ENCODE measurements around the gene MPEG1. TPM values are rescaled to one million over a fixed set of nuclear protein-coding genes. Genes with fewer than 3 reads are reported as not detected.

The MPEG1 gene
- polyA plus RNA-seq, 2 of the 4 experiments (the other 2 are of a cell fraction) = not detected

DNA sequence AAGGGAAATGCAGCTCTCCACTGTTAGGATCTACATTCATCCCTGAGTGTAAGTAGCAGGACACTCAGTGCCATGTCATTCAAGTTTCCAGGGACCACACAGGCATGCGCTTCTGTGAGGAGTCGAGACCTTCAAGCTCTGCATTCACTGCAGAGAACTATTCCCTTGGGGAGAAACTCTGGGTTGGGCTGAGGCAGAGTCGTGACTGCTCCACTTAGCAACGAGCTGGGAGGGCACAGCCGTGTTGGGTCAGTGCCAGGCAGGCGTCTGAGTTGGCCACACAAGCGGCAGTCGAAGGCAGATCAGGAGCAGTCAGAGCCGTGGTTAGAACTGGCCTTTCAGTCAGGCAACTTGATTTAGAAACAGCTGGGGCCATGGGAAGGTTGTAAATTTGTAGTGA lies 14.7 kb downstream of the MPEG1 start:
- POLR2A ChIA-PET = no interaction called here
- DNase-seq (ENCODE audit: low read depth in 1 of 2, low spot score in 1 of 2) = no peak
- Histone ChIP-seq H3K4me1 (no peaks in the 10 kb centered on the region), H3K27ac (no peak overlapping the region), H3K4me3 (no peak overlapping the region), H3K4me2 (no peak overlapping the region), H3K9me3 (no peaks in the 10 kb centered on the region)
- ATAC-seq = no peak
- 55% methylated on average over 9 of the region's 9 CpGs for WGBS (ENCODE audit: missing lambda C conversion rate)
- TF ChIP-seq PHF8 (IDR thresholded peaks at IDR 0.05; ENCODE audit: borderline replicate concordance, low read depth) (no peak), RARB (CRISPR knock-in tag; IDR thresholded peaks at IDR 0.05) (no peak), RNF2 (IDR thresholded peaks at IDR 0.05; ENCODE audit: borderline replicate concordance, low read depth) (no peak), ESRRA (IDR thresholded peaks at IDR 0.05; ENCODE audit: borderline replicate concordance, low read length) (no peak), MYC (IDR thresholded peaks at IDR 0.05; ENCODE audit: borderline replicate concordance, low read length) (no peak), RAD21 (conservative IDR thresholded peaks at IDR 0.05 in 1 of 2, IDR thresholded peaks at IDR 0.05 in 1 of 2) (no peak), RCOR1 (IDR thresholded peaks at IDR 0.05; ENCODE audit: low read depth, low read length) (no peak), CHD4 (IDR thresholded peaks at IDR 0.05; ENCODE audit: borderline replicate concordance) (no peak), CHD2 (IDR thresholded peaks at IDR 0.05; ENCODE audit: low read length, partially characterized antibody) (no peak), MAZ (IDR thresholded peaks at IDR 0.05; ENCODE audit: borderline replicate concordance, low read depth, low read length) (no peak), ZSCAN20 (CRISPR knock-in tag; IDR thresholded peaks at IDR 0.05) (no peak)
- TF ChIP-seq, protein P1, sequence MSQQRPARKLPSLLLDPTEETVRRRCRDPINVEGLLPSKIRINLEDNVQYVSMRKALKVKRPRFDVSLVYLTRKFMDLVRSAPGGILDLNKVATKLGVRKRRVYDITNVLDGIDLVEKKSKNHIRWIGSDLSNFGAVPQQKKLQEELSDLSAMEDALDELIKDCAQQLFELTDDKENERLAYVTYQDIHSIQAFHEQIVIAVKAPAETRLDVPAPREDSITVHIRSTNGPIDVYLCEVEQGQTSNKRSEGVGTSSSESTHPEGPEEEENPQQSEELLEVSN (IDR thresholded peaks at IDR 0.05; ENCODE audit: borderline replicate concordance, low read depth) = no peak
- TF ChIP-seq, protein P2, sequence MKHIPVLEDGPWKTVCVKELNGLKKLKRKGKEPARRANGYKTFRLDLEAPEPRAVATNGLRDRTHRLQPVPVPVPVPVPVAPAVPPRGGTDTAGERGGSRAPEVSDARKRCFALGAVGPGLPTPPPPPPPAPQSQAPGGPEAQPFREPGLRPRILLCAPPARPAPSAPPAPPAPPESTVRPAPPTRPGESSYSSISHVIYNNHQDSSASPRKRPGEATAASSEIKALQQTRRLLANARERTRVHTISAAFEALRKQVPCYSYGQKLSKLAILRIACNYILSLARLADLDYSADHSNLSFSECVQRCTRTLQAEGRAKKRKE (CRISPR knock-in tag; IDR thresholded peaks at IDR 0.05; ENCODE audit: low read depth) = no peak
- TF ChIP-seq, protein P3, sequence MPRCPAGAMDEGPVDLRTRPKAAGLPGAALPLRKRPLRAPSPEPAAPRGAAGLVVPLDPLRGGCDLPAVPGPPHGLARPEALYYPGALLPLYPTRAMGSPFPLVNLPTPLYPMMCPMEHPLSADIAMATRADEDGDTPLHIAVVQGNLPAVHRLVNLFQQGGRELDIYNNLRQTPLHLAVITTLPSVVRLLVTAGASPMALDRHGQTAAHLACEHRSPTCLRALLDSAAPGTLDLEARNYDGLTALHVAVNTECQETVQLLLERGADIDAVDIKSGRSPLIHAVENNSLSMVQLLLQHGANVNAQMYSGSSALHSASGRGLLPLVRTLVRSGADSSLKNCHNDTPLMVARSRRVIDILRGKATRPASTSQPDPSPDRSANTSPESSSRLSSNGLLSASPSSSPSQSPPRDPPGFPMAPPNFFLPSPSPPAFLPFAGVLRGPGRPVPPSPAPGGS (IDR thresholded peaks at IDR 0.05) = no peak
- CTCF ChIA-PET = interaction anchor here (1.3 to 2.3 kb wide), 4 partner anchors 11 to 40 kb away, joined by 3 to 11 read pairs (median 4); partner anchors contain the start of gene DTX4
- no peak for FAIRE-seq

DNA sequence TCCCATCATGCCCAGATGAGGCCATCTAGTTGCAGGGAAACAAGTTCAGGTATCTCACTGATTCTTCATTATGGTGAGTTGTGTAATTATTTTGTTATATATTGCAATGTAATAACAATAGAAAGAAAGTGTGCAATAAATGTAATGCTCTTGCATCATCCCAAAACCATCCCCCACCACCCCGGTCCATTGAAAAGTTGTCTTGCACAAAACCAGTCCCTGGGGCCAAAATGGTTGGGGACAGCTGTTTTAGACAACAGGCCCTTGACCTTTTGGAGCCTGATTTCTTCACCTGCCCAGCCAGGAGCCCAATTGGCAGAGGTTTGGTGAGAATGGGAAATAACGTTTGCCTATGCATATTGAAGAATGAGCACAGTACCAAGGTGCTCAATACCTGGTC lies 15.9 kb downstream of the MPEG1 start:
- no peak overlapping the region for H3K27ac ChIP-seq
- 73% methylated on average over 2 of the region's 2 CpGs for WGBS (ENCODE audit: missing lambda C conversion rate)
- H3K9me3 ChIP-seq = no peaks in the 10 kb centered on the region
- ATAC-seq (no peak), DNase-seq (ENCODE audit: low read depth in 1 of 2, low spot score in 1 of 2) (no peak), FAIRE-seq (no peak)
- TF ChIP-seq JUNB (IDR thresholded peaks at IDR 0.05) (no peak), EHMT2 (IDR thresholded peaks at IDR 0.05; ENCODE audit: low read depth) (no peak)
- TF ChIP-seq, protein P4, sequence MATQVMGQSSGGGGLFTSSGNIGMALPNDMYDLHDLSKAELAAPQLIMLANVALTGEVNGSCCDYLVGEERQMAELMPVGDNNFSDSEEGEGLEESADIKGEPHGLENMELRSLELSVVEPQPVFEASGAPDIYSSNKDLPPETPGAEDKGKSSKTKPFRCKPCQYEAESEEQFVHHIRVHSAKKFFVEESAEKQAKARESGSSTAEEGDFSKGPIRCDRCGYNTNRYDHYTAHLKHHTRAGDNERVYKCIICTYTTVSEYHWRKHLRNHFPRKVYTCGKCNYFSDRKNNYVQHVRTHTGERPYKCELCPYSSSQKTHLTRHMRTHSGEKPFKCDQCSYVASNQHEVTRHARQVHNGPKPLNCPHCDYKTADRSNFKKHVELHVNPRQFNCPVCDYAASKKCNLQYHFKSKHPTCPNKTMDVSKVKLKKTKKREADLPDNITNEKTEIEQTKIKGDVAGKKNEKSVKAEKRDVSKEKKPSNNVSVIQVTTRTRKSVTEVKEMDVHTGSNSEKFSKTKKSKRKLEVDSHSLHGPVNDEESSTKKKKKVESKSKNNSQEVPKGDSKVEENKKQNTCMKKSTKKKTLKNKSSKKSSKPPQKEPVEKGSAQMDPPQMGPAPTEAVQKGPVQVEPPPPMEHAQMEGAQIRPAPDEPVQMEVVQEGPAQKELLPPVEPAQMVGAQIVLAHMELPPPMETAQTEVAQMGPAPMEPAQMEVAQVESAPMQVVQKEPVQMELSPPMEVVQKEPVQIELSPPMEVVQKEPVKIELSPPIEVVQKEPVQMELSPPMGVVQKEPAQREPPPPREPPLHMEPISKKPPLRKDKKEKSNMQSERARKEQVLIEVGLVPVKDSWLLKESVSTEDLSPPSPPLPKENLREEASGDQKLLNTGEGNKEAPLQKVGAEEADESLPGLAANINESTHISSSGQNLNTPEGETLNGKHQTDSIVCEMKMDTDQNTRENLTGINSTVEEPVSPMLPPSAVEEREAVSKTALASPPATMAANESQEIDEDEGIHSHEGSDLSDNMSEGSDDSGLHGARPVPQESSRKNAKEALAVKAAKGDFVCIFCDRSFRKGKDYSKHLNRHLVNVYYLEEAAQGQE (IDR thresholded peaks at IDR 0.05) = no peak
- H3K4me2 ChIP-seq = no peak overlapping the region
- no peaks in the 10 kb centered on the region for H3K4me1 ChIP-seq
- H3K4me3 ChIP-seq = no peak overlapping the region
- ChIA-PET CTCF (interaction anchor here (2.0 kb wide), 1 partner anchor 25 kb away, joined by 14 read pairs; the partner anchor contains the start of gene DTX4), POLR2A (no interaction called here)
